Esophagus (tissue), 2 donors: Measurements from ENCODE around the gene RFX5. TPM values are rescaled to one million over a fixed set of nuclear protein-coding genes. Genes with fewer than 3 reads are reported as not detected.
"Not testable (repeated sequence)": the region's sequence is repeated elsewhere in the genome, so short reads cannot be mapped to it uniquely, and the experiment has no call there.

Experiments used
- H3K27ac ChIP-seq, 2 donors: one replicate each; pipeline ENCODE4 v1.5.1; 2013; ENCODE audit warnings: low read depth in 2 of 2, mild to moderate bottlenecking in 2 of 2, inconsistent platforms in 1 of 2, low read length in 1 of 2, moderate library complexity in 1 of 2
- H3K27me3 ChIP-seq, 2 donors: one replicate each; pipeline ENCODE4 v1.6.1; 2013; ENCODE audit warnings: low read length in 2 of 2, control low read depth in 1 of 2, mild to moderate bottlenecking in 1 of 2; ENCODE audit not compliant: insufficient read depth in 2 of 2, control insufficient read depth in 1 of 2
- H3K36me3 ChIP-seq, 2 donors: one replicate each; pipeline ENCODE4 v1.6.1; 2013; ENCODE audit warnings: low read length in 1 of 2; ENCODE audit not compliant: control insufficient read depth in 2 of 2, insufficient read depth in 2 of 2
- H3K4me1 ChIP-seq, 2 donors: one replicate each; pipeline ENCODE4 v1.6.1; 2013; ENCODE audit warnings: low read length in 1 of 2; ENCODE audit not compliant: control insufficient read depth in 2 of 2, insufficient read depth in 2 of 2
- H3K4me3 ChIP-seq, 2 donors: one replicate each; pipeline ENCODE4 v1.5.1; 2013; ENCODE audit warnings: low read length in 2 of 2, mild to moderate bottlenecking in 2 of 2, low read depth in 1 of 2, moderate library complexity in 1 of 2
- H3K9me3 ChIP-seq, 2 donors: one replicate each; pipeline ENCODE4 v1.6.1; 2013; ENCODE audit warnings: mild to moderate bottlenecking in 2 of 2, low read depth in 1 of 2, low read length in 1 of 2, moderate library complexity in 1 of 2; ENCODE audit not compliant: control insufficient read depth in 2 of 2, insufficient read depth in 1 of 2
- WGBS, 2 donors: extraction: QIAGEN DNeasy Blood & Tissue Kit; methylation state at CpG; one replicate each; pipeline ENCODE4 v1.1.7; 2013; 5-methylcytosine and 5-hydroxymethylcytosine counted together
- polyA plus RNA-seq, 2 donors: library from polyadenylated mRNA; stranded (reverse); fragments of 200-250 nt; gene quantifications; one replicate each; pipeline ENCODE4 v1.2.3, GENCODE V29; 2013
- donor health status: healthy with polysubstance abuse.
- donor health status: Bipolar disorder and iron deficiency.

The RFX5 gene
- 10 to 100 TPM; 12.0 to 12.9 TPM for polyA plus RNA-seq

DNA sequence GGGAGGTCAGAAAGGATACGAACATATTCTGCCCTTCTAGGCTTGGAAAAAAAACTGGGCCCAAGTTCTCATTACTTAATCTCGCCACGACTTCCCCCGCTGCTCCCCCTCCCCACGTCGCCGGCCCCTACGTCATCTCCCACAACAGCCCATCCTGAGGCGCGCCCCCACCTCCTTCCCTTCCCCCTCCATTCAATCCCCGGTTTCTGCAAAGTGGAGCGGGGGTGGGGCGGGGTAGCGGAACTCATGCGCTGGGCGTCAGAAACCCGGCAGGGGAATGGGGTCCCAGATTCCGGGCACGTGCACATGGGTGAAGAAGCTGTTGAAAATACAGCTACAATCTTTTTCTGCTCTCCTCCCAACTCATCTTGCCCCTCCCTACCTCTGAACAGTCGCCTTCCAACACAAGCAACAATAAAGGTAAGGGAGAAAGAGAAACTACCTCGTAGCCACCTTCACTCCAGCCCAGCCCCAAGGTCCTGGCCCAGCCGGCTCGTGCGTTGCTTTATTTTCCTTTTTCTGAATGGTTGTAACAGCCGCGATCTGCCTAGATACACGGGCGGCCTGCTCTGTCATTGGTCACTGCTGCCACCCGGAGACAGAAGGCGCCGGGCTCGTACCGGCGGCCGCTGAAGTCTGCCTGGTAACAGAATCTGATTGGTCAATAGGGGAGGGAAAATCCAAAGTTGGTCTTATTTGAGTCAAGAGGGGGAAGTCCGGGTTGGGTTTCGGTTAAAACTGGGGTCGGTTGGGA lies at the start of gene RFX5:
Gene RFX5, minus strand, starts transcription at position 484 of the 754 bp plus-strand sequence. CDS start 932 bp downstream, outside the sequence.
- H3K36me3 ChIP-seq, result peaks cover 2 to 25% of the 10 kb centered on the region in 2 donors
- WGBS, 2 donors, result 0 to 1% methylated on average over 38 of the region's 38 CpGs
- H3K4me1 ChIP-seq, result peaks cover 0 to 3% of the 10 kb centered on the region in 2 donors
- peak within 1 kb of the TSS; percentile 87 to 88 for H3K27ac ChIP-seq
- peak within 1 kb of the TSS; percentile 56 to 86 for H3K4me3 ChIP-seq
- H3K27me3 ChIP-seq, result no peaks in the 10 kb centered on the region
- H3K9me3 ChIP-seq, result no peaks in the 10 kb centered on the region

DNA sequence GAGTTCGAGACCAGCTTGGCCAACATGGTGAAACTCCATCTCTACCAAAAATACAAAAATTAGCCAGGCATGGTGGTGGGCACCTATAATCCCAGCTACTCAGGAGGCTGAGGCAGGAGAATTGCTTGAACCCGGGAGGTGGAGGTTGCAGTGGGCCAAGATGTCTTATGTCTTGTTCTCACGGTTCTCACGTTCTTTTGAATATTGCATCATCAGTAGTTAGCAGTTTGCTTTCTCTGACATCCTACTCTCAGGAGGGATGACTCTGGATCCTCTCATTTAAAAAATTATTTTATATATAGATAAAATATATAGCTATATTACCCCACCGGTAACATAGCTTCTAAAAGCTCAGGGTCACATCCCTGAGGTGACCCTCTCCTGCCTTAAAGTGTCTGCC lies 49.2 kb upstream of the RFX5 start:
- H3K4me3 ChIP-seq, H3K4me1 ChIP-seq, H3K27ac ChIP-seq, H3K27me3 ChIP-seq, H3K36me3 ChIP-seq, H3K9me3 ChIP-seq: not testable (repeated sequence)
- WGBS, 2 donors, result 84% methylated on average over 5 of the region's 5 CpGs

- Histone ChIP-seq H3K9me3 (no peaks in the 10 kb centered on the region), H3K4me3 (no peak overlapping the region), H3K27ac (no peak overlapping the region), H3K27me3 (no peaks in the 10 kb centered on the region), H3K4me1 (no peaks in the 10 kb centered on the region), H3K36me3 (no peaks in the 10 kb centered on the region)
These were observed 46.5 kb upstream of the RFX5 start for GRCh38 chr1:151393583-151393982.

- Histone ChIP-seq H3K9me3 (no peaks in the 10 kb centered on the region), H3K36me3 (no peaks in the 10 kb centered on the region), H3K27ac (no peak overlapping the region), H3K4me3 (no peak overlapping the region), H3K27me3 (no peaks in the 10 kb centered on the region), H3K4me1 (no peaks in the 10 kb centered on the region)
- WGBS, 2 donors, result 81 to 82% methylated on average over 3 of the region's 3 CpGs
These were observed 44.1 kb upstream of the RFX5 start for GRCh38 chr1:151391079-151391563.

DNA sequence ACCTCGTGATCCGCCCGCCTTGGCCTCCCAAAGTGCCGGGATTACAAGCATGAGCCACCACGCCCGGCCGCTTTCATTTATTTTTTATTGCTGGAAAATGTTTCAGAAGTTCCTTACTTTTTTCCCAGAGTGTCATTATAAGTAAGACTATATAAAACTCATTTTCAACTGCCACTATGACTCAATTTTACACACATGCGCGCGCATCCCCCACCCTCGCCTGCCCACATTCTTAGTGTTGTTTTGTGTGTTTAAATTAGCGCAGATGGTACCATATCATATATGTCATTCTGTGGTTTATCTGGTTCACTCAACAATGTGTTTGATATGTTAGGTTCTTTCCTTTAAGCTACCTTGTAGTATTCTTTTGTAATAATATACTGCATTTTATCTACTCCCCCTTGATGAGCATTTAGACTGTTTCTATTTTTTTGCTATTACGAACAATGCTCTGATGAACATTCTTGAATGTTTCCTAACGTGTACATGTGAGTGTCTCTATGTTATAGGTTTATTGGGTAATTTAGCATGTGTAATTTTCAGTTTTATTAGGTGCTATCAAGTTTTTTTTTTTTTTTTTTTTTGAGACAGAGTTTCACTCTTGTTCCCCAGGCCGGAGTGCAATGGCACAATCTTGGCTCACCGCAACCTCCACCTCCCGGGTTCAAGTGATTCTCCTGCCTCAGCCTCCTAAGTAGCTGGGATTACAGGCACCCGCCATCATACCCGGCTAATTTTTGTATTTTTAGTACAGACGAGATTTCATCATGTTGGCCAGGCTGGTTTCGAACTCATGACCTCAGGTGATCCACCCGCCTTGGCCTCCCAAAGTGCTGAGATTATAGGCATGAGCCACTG lies 43.4 kb upstream of the RFX5 start:
- 87 to 92% methylated on average over 22 of the region's 22 CpGs for WGBS, 2 donors
- H3K27me3 ChIP-seq, H3K4me3 ChIP-seq, H3K9me3 ChIP-seq, H3K27ac ChIP-seq, H3K4me1 ChIP-seq, H3K36me3 ChIP-seq: not testable (repeated sequence)

DNA sequence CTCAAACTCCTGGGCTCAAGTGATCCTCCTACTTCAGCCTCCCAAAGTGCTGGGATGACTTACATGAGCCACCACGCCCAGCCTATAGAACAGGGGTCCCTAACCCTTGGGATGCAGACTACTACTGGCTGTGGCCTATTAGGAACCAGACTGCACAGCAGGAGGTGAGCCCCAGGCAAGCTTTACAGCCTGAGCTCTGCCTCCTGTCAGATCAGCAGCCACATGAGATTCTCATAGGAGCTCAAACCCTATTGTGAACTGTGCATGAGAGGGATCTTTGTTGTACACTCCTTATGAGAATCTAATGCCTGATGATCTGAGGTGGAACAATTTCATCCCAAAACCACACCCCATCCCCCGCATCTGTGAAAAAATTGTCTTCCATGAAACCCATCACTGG lies 39.0 kb upstream of the RFX5 start:
- WGBS, 2 donors, result 71 to 92% methylated on average over 2 of the region's 2 CpGs
- Histone ChIP-seq H3K27me3 (no peaks in the 10 kb centered on the region), H3K4me1 (no peaks in the 10 kb centered on the region), H3K27ac (no peak overlapping the region), H3K36me3 (no peaks in the 10 kb centered on the region), H3K4me3 (no peak overlapping the region), H3K9me3 (no peaks in the 10 kb centered on the region)

DNA sequence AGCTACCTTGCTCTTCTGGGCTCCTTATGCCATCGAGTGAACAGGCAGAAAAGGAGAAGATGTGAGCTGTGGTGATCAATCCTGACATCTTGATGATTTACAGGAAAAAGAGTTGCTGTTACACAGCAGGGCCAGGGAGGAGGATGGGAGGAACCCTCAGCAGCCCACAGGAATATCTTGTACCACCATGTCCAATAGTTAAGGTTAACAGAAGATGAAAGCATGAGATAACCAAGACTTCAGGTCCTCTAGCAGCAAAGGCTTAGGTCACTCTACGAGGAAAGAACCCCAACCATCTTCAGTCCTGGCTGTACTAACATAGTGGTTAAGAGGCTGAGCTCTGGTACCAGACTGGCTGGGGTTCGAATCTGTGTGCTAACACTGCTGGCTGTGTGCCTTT lies 37.5 kb upstream of the RFX5 start:
- 66 to 76% methylated on average over 3 of the region's 3 CpGs for WGBS, 2 donors
- H3K36me3 ChIP-seq, result no peaks in the 10 kb centered on the region
- no peaks in the 10 kb centered on the region for H3K27me3 ChIP-seq
- H3K4me1 ChIP-seq, result no peaks in the 10 kb centered on the region
- no peak overlapping the region for H3K27ac ChIP-seq
- no peaks in the 10 kb centered on the region for H3K9me3 ChIP-seq
- H3K4me3 ChIP-seq, result no peak overlapping the region

GRCh38 chr1:151377150-151377884 lies 30.3 kb upstream of the RFX5 start:
- Histone ChIP-seq H3K27ac (no peak overlapping the region), H3K4me1 (no peaks in the 10 kb centered on the region), H3K36me3 (no peaks in the 10 kb centered on the region), H3K4me3 (no peak overlapping the region), H3K9me3 (no peaks in the 10 kb centered on the region), H3K27me3 (no peaks in the 10 kb centered on the region)
- 68 to 72% methylated on average over 3 of the region's 3 CpGs for WGBS, 2 donors

- 79 to 81% methylated on average over 14 of the region's 14 CpGs for WGBS, 2 donors
- H3K27ac ChIP-seq, result no peak overlapping the region
- H3K4me3 ChIP-seq, result no peak overlapping the region
- H3K27me3 ChIP-seq, result no peaks in the 10 kb centered on the region
- H3K4me1 ChIP-seq, result peaks cover 3 to 9% of the 10 kb centered on the region in 2 donors
- peaks cover 0 to 4% of the 10 kb centered on the region in 2 donors for H3K36me3 ChIP-seq
- no peaks in the 10 kb centered on the region for H3K9me3 ChIP-seq
These were observed 26.1 kb upstream of the RFX5 start for GRCh38 chr1:151373196-151373595.
